Liver (tissue), 9 donors: ENCODE measurements around the gene RB1. TPM values are rescaled to one million over a fixed set of nuclear protein-coding genes. Genes with fewer than 3 reads are reported as not detected.

Experiments used
- DNase-seq: peaks from one replicate; pipeline ENCODE4 v3.0.0-alpha.2; 2017; ENCODE audit warnings: low spot score
- H3K27ac ChIP-seq, 2 donors: one replicate each; pipeline ENCODE4 v1.7.0; 2013; ENCODE audit warnings: inconsistent platforms in 2 of 2, low read length in 2 of 2, control low read depth in 1 of 2, low read depth in 1 of 2, mild to moderate bottlenecking in 1 of 2
- H3K27me3 ChIP-seq, 4 donors: one replicate each; pipeline versions ENCODE4 v1.6.1 to v1.7.0; 2013; ENCODE audit warnings: low read length in 3 of 4, inconsistent platforms in 1 of 4, mild to moderate bottlenecking in 1 of 4, moderate library complexity in 1 of 4; ENCODE audit not compliant: control insufficient read depth in 4 of 4, insufficient read depth in 4 of 4
- H3K36me3 ChIP-seq, 4 donors: one replicate each; pipeline versions ENCODE4 v1.6.1 to v1.7.0; 2013; ENCODE audit warnings: low read length in 3 of 4, mild to moderate bottlenecking in 3 of 4, low read depth in 1 of 4, moderate library complexity in 1 of 4; ENCODE audit not compliant: control insufficient read depth in 4 of 4, insufficient read depth in 3 of 4
- H3K4me1 ChIP-seq, 4 donors: one replicate each; pipeline versions ENCODE4 v1.6.1 to v1.7.0; 2013; ENCODE audit warnings: low read length in 3 of 4, mild to moderate bottlenecking in 3 of 4, moderate library complexity in 1 of 4; ENCODE audit not compliant: control insufficient read depth in 4 of 4, insufficient read depth in 4 of 4
- H3K4me3 ChIP-seq, 3 donors: one replicate each; pipeline versions ENCODE4 v1.6.1 to v1.7.0; 2013; ENCODE audit warnings: low read length in 3 of 3, control low read depth in 1 of 3, low read depth in 1 of 3, mild to moderate bottlenecking in 1 of 3
- H3K9ac ChIP-seq, 2 donors: one replicate each; pipeline ENCODE4 v1.7.0; 2013; ENCODE audit warnings: low read length in 2 of 2, mild to moderate bottlenecking in 2 of 2, moderate library complexity in 2 of 2, control low read depth in 1 of 2, low read depth in 1 of 2
- H3K9me3 ChIP-seq, 4 donors: one replicate each; pipeline versions ENCODE4 v1.6.1 to v1.7.0; 2013; ENCODE audit warnings: low read length in 3 of 4; ENCODE audit not compliant: control insufficient read depth in 4 of 4
- EGR1 ChIP-seq, 2 donors: IDR thresholded peaks; 2 replicates each; pipeline ENCODE4 v1.6.1; 2016 to 2018; ENCODE audit warnings: antibody characterized with exemption in 2 of 2, low read depth in 2 of 2
- FOXA1 ChIP-seq: IDR thresholded peaks from 2 replicates; pipeline ENCODE4 v1.6.1; 2016; ENCODE audit warnings: antibody characterized with exemption
- FOXA2 ChIP-seq: IDR thresholded peaks from 2 replicates; pipeline ENCODE4 v1.6.1; 2016; ENCODE audit warnings: antibody characterized with exemption
- GABPA ChIP-seq, 2 donors: IDR thresholded peaks in 1 of 2; conservative IDR thresholded peaks in 1 of 2; 2 replicates each; pipeline ENCODE4 v1.6.1; 2016; ENCODE audit warnings: antibody characterized with exemption in 2 of 2, mild to moderate bottlenecking in 1 of 2, moderate library complexity in 1 of 2
- HNF4G ChIP-seq: IDR thresholded peaks from 2 replicates; pipeline ENCODE4 v1.6.1; 2016; ENCODE audit warnings: antibody characterized with exemption
- MAX ChIP-seq: IDR thresholded peaks from 2 replicates; pipeline ENCODE4 v1.6.1; 2016; ENCODE audit warnings: antibody characterized with exemption
- REST ChIP-seq: IDR thresholded peaks from 2 replicates; pipeline ENCODE4 v1.6.1; 2016; ENCODE audit warnings: antibody characterized with exemption, mild to moderate bottlenecking
- RXRA ChIP-seq, 2 donors: IDR thresholded peaks; 2 replicates each; pipeline ENCODE4 v1.6.1; 2017 to 2018; ENCODE audit warnings: antibody characterized with exemption in 2 of 2, mild to moderate bottlenecking in 1 of 2
- SP1 ChIP-seq: IDR thresholded peaks from 2 replicates; pipeline ENCODE4 v1.6.1; 2018; ENCODE audit warnings: antibody characterized with exemption, mild to moderate bottlenecking
- TAF1 ChIP-seq: conservative IDR thresholded peaks from 2 replicates; pipeline ENCODE4 v1.6.1; 2016; ENCODE audit warnings: antibody characterized with exemption, mild to moderate bottlenecking
- YY1 ChIP-seq: IDR thresholded peaks from 2 replicates; pipeline ENCODE4 v1.6.1; 2016; ENCODE audit warnings: antibody characterized with exemption, mild to moderate bottlenecking
- ZBTB33 ChIP-seq: IDR thresholded peaks from 2 replicates; pipeline ENCODE4 v1.6.1; 2016; ENCODE audit warnings: antibody characterized with exemption
- WGBS: extraction: QIAGEN DNeasy Blood & Tissue Kit; methylation state at CpG from one replicate; pipeline ENCODE4 v1.1.7; 2013; 5-methylcytosine and 5-hydroxymethylcytosine counted together
- polyA plus RNA-seq, 2 donors: library from polyadenylated mRNA; stranded (reverse) in 1 of 2; unstranded in 1 of 2; fragments of 200-250 nt in 1 of 2; fragments of >200 nt in 1 of 2; fragmentation: Nextera tagmentation in 1 of 2; extraction: Ambion mirVana in 1 of 2; gene quantifications; one replicate each; pipeline versions ENCODE4 v1.2.1 to v1.2.3, GENCODE V29; 2013 to 2015
- total RNA-seq, 2 donors: library from RNA; depleted of rRNA; stranded (reverse); fragments of >200 nt; gene quantifications; one replicate each; pipeline ENCODE4 v1.2.3, GENCODE V29; 2014
- donor health status: healthy.
- donor health status: healthy.
- donor health status: healthy.
- donor health status: healthy.
- donor health status: healthy.

The RB1 gene
- total and polyA plus RNA-seq, 4 donors: 6.6 to 30.6 (median 8.9) TPM

- Histone ChIP-seq H3K36me3 (no peaks in the 10 kb centered on the region), H3K4me3 (no peak overlapping the region), H3K27me3 (no peaks in the 10 kb centered on the region), H3K27ac (peak overlapping the region in 1 of 2 donors; percentile 13), H3K9me3 (no peaks in the 10 kb centered on the region), H3K9ac (peak overlapping the region; percentile 54 to 67), H3K4me1 (peaks cover 1 to 18% (median 4%) of the 10 kb centered on the region in 4 donors)
- 22% methylated on average over 2 of the region's 2 CpGs for WGBS
- TF ChIP-seq REST (no peak), YY1 (peak; percentile 52)
- no peak for DNase-seq
These were observed 224.4 kb downstream of the RB1 start for GRCh38 chr13:48527955-48528354.

GRCh38 chr13:48528720-48529119, 225.2 kb downstream of the RB1 start:
- WGBS: 80% methylated on average over 3 of the region's 3 CpGs

More at GRCh38 chr13:48528720-48529119, 225.2 kb downstream of the RB1 start:
- Histone ChIP-seq H3K27ac (no peak overlapping the region), H3K9me3 (no peaks in the 10 kb centered on the region), H3K36me3 (no peaks in the 10 kb centered on the region), H3K4me3 (no peak overlapping the region), H3K4me1 (peaks cover 1 to 22% (median 4%) of the 10 kb centered on the region in 4 donors), H3K9ac (no peak overlapping the region), H3K27me3 (no peaks in the 10 kb centered on the region)
- TF ChIP-seq YY1 (no peak), FOXA2 (no peak), TAF1 (no peak), MAX (no peak), EGR1 (IDR thresholded peaks at IDR 0.05; ENCODE audit: low read depth in 2 of 2) (no peak), HNF4G (no peak), GABPA (IDR thresholded peaks at IDR 0.05 in 1 of 2, conservative IDR thresholded peaks at IDR 0.05 in 1 of 2) (no peak), ZBTB33 (no peak), RXRA (IDR thresholded peaks at IDR 0.05) (no peak), FOXA1 (no peak), REST (no peak), SP1 (no peak)
- no peak for DNase-seq
